ENCODE measurements around the gene IFNGR1. TPM values are rescaled to one million over a fixed set of nuclear protein-coding genes. Genes with fewer than 3 reads are reported as not detected.

Gene IFNGR1
- total and polyA plus RNA-seq, 2 of the 13 experiments (the other 11 are each of a cell fraction or from before 2014, with no cell fraction given): 82.8 to 87.8 TPM

GRCh38 chr6:137191236-137191635, 27.9 kb downstream of the IFNGR1 start:
- H3K4me3 ChIP-seq (replicated peaks in 1 of 3; ENCODE audit: insufficient read depth in 1 of 3, low read depth in 2 of 3, low read length in 3 of 3): no peak overlapping the region
- intact Hi-C loops (cut with micrococcal nuclease; ENCODE audit: unreplicated experiment) (no loop called here), in situ Hi-C loops (cut with HindIII; ENCODE audit: extremely low pct_ligation_motif_present, low pct_unique_long_range_greater_than_20kb) (no loop called here)
- H3K36me3 ChIP-seq (replicated peaks in 1 of 2; ENCODE audit: control insufficient read depth in 1 of 2, insufficient read depth in 2 of 2, low read length in 2 of 2): no peaks in the 10 kb centered on the region
- ChIA-PET POLR2A (no interaction called here), CTCF (ENCODE audit: low intra/inter-chr PET ratio, low total read pairs) (no interaction called here)
- H2AFZ ChIP-seq (ENCODE audit: low read length): no peak overlapping the region
- H3K9me3 ChIP-seq (ENCODE audit: low read length): peaks cover 44% of the 10 kb centered on the region
- ATAC-seq: no peak
- H3K79me2 ChIP-seq (ENCODE audit: insufficient read depth, low read length): no peaks in the 10 kb centered on the region
- BruUV-seq (replicated peaks): no TSS peak
- H4K20me1 ChIP-seq (ENCODE audit: insufficient read depth, low read length): no peaks in the 10 kb centered on the region
- H3K27me3 ChIP-seq (ENCODE audit: control insufficient read depth in 1 of 2, insufficient read depth in 2 of 2, low read length in 2 of 2): no peaks in the 10 kb centered on the region
- H3K9ac ChIP-seq (ENCODE audit: insufficient read depth, low read depth, low read length): no peak overlapping the region
- no peaks in the 10 kb centered on the region for H3K4me1 ChIP-seq (ENCODE audit: insufficient read depth, low read length)
- no peak overlapping the region for H3K27ac ChIP-seq (ENCODE audit: extremely low read length, insufficient read depth, low read length)
- no peak for FAIRE-seq
- no peak for DNase-seq (ENCODE audit: low spot score)
- no peak overlapping the region for H3K4me2 ChIP-seq (ENCODE audit: low read depth, low read length)
- 24% methylated on average over 3 of the region's 3 CpGs for WGBS (ENCODE audit: low lambda C conversion rate)
- TF ChIP-seq MXD4 (CRISPR knock-in tag; IDR thresholded peaks at IDR 0.05) (no peak), ZNF468 (CRISPR knock-in tag; IDR thresholded peaks at IDR 0.05) (no peak), TCF7L2 (IDR thresholded peaks at IDR 0.05; ENCODE audit: low read depth, low read length) (no peak), ZNF704 (CRISPR knock-in tag; IDR thresholded peaks at IDR 0.05; ENCODE audit: borderline replicate concordance) (no peak), NPAS2 (CRISPR knock-in tag; IDR thresholded peaks at IDR 0.05; ENCODE audit: borderline replicate concordance) (no peak), ZNF672 (CRISPR knock-in tag; IDR thresholded peaks at IDR 0.05) (no peak), ZSCAN30 (CRISPR knock-in tag; IDR thresholded peaks at IDR 0.05) (no peak), MAF1 (CRISPR knock-in tag; IDR thresholded peaks at IDR 0.05; ENCODE audit: borderline replicate concordance) (no peak)
- TF ChIP-seq, protein P1, sequence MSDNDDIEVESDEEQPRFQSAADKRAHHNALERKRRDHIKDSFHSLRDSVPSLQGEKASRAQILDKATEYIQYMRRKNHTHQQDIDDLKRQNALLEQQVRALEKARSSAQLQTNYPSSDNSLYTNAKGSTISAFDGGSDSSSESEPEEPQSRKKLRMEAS (IDR thresholded peaks at IDR 0.05): no peak
- TF ChIP-seq, protein P2, sequence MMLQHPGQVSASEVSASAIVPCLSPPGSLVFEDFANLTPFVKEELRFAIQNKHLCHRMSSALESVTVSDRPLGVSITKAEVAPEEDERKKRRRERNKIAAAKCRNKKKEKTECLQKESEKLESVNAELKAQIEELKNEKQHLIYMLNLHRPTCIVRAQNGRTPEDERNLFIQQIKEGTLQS (CRISPR knock-in tag; IDR thresholded peaks at IDR 0.05): no peak

Measured in HepG2 (cell line).